Measurements from ENCODE around the gene BNIP2. TPM values are rescaled to one million over a fixed set of nuclear protein-coding genes. Genes with fewer than 3 reads are reported as not detected.

Gene BNIP2
- total and polyA plus RNA-seq, 2 of the 13 experiments (the other 11 are each of a cell fraction or from before 2014, with no cell fraction given) = 17.4 to 57.6 TPM

DNA sequence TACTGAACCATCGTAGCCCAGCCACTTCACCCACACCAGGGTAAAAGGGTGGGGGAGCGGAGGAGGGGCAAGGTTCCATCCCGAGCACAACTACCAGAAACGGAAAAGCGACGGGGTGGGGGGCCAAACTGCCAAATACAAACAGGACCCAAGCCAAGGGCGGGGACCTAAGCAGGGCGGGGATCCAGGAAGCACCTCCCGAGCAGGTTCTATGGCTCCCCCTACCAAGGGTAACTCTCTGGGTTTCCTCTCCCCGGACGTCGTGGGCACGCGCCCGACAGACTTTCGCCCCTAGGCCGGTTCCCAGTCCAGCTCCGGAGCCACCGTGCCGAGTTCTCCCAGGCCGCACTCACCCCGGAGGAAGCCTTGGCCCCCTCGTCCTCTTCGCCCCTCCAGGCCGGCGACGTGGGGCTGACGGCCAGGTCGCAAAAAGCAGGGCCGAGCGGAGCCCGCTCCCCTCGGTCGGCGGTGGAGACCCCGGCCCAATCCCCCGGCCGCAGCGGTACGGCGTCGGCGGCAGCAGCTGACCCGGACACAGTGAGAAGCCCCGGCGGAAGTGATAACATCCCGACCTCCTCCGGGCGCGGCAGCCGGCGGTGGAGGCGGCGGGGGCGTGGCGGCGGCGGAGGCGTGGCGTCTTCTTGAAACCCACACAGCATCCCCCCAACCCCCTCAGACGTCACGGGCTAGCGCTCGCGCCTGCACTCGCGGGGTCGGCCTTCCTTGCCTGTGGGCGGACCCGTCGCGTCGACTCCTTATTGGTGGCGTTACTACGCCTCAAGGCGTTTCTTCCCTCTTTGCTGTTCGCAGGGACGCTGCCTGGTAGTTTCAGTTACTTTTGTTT is at the start of gene BNIP2 (continued):
- peak; percentile 28 for TF ChIP-seq TEAD3 (CRISPR knock-in tag; optimal IDR thresholded peaks at IDR 0.05; ENCODE audit: borderline replicate concordance)
- no peak for TF ChIP-seq RBM39 (IDR thresholded peaks at IDR 0.05; ENCODE audit: low read depth, low read length, poor library complexity, severe bottlenecking)
- TF ChIP-seq IRX3 (CRISPR knock-in tag; IDR thresholded peaks at IDR 0.05; ENCODE audit: borderline replicate concordance, low read depth) = no peak
- TF ChIP-seq NR1H2 (CRISPR knock-in tag; IDR thresholded peaks at IDR 0.05; ENCODE audit: borderline replicate concordance, low read depth) = peak; percentile 65; the same call in 1 of the 2 replicates
- peak; percentile 73 for TF ChIP-seq PHF21A (CRISPR knock-in tag; IDR thresholded peaks at IDR 0.05)
- TF ChIP-seq, protein P1, sequence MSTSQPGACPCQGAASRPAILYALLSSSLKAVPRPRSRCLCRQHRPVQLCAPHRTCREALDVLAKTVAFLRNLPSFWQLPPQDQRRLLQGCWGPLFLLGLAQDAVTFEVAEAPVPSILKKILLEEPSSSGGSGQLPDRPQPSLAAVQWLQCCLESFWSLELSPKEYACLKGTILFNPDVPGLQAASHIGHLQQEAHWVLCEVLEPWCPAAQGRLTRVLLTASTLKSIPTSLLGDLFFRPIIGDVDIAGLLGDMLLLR (CRISPR knock-in tag; IDR thresholded peaks at IDR 0.05) = no peak
- peak; percentile 91 for TF ChIP-seq ZNF709 (CRISPR knock-in tag; IDR thresholded peaks at IDR 0.05)
- TF ChIP-seq, protein P2, sequence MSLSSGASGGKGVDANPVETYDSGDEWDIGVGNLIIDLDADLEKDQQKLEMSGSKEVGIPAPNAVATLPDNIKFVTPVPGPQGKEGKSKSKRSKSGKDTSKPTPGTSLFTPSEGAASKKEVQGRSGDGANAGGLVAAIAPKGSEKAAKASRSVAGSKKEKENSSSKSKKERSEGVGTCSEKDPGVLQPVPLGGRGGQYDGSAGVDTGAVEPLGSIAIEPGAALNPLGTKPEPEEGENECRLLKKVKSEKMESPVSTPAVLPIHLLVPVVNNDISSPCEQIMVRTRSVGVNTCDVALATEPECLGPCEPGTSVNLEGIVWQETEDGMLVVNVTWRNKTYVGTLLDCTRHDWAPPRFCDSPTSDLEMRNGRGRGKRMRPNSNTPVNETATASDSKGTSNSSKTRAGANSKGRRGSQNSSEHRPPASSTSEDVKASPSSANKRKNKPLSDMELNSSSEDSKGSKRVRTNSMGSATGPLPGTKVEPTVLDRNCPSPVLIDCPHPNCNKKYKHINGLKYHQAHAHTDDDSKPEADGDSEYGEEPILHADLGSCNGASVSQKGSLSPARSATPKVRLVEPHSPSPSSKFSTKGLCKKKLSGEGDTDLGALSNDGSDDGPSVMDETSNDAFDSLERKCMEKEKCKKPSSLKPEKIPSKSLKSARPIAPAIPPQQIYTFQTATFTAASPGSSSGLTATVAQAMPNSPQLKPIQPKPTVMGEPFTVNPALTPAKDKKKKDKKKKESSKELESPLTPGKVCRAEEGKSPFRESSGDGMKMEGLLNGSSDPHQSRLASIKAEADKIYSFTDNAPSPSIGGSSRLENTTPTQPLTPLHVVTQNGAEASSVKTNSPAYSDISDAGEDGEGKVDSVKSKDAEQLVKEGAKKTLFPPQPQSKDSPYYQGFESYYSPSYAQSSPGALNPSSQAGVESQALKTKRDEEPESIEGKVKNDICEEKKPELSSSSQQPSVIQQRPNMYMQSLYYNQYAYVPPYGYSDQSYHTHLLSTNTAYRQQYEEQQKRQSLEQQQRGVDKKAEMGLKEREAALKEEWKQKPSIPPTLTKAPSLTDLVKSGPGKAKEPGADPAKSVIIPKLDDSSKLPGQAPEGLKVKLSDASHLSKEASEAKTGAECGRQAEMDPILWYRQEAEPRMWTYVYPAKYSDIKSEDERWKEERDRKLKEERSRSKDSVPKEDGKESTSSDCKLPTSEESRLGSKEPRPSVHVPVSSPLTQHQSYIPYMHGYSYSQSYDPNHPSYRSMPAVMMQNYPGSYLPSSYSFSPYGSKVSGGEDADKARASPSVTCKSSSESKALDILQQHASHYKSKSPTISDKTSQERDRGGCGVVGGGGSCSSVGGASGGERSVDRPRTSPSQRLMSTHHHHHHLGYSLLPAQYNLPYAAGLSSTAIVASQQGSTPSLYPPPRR (CRISPR knock-in tag; IDR thresholded peaks at IDR 0.05; ENCODE audit: borderline replicate concordance) = peak; percentile 30; the same call in 1 of the 2 replicates
- no peak for TF ChIP-seq ZBTB3 (CRISPR knock-in tag; IDR thresholded peaks at IDR 0.05; ENCODE audit: borderline replicate concordance, low read depth)
- no peak for TF ChIP-seq CEBPG (CRISPR knock-in tag; IDR thresholded peaks at IDR 0.05)
- peak; percentile 88 for TF ChIP-seq SRSF1 (optimal IDR thresholded peaks at IDR 0.05; ENCODE audit: low read depth, low read length)
- TF ChIP-seq, protein P3, sequence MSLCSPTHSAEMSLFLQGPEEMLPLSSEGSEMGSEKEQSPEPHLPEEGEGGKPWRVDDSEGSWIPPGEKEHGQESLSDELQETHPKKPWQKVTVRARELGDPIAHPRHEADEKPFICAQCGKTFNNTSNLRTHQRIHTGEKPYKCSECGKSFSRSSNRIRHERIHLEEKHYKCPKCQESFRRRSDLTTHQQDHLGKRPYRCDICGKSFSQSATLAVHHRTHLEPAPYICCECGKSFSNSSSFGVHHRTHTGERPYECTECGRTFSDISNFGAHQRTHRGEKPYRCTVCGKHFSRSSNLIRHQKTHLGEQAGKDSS (CRISPR knock-in tag; IDR thresholded peaks at IDR 0.05; ENCODE audit: borderline replicate concordance, low read depth) = no peak; the same call in 1 of the 2 replicates
- peak; percentile 62 for TF ChIP-seq ZNF768 (CRISPR knock-in tag; IDR thresholded peaks at IDR 0.05)
- peak; percentile 53; the same call in 1 of the 2 replicates for TF ChIP-seq MYNN (CRISPR knock-in tag; IDR thresholded peaks at IDR 0.05; ENCODE audit: low read depth)
- TF ChIP-seq, protein P4, sequence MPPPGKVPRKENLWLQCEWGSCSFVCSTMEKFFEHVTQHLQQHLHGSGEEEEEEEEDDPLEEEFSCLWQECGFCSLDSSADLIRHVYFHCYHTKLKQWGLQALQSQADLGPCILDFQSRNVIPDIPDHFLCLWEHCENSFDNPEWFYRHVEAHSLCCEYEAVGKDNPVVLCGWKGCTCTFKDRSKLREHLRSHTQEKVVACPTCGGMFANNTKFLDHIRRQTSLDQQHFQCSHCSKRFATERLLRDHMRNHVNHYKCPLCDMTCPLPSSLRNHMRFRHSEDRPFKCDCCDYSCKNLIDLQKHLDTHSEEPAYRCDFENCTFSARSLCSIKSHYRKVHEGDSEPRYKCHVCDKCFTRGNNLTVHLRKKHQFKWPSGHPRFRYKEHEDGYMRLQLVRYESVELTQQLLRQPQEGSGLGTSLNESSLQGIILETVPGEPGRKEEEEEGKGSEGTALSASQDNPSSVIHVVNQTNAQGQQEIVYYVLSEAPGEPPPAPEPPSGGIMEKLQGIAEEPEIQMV (CRISPR knock-in tag; IDR thresholded peaks at IDR 0.05; ENCODE audit: low read depth) = peak; percentile 85; the same call in 1 of the 2 replicates
- TF ChIP-seq FOXJ3 (CRISPR knock-in tag; IDR thresholded peaks at IDR 0.05; ENCODE audit: borderline replicate concordance) = no peak
- TF ChIP-seq HMG20A (CRISPR knock-in tag; IDR thresholded peaks at IDR 0.05; ENCODE audit: borderline replicate concordance) = no peak
- TF ChIP-seq TOE1 (CRISPR knock-in tag; IDR thresholded peaks at IDR 0.05) = peak; percentile 47; the same call in 1 of the 2 replicates
